RWPE2 (cell line): ENCODE measurements around the gene POC5.

Experiments used
- ATAC-seq: fragments of 200-7000 bp; cut with Tn5 transposase; 3 replicates; pipeline ENCODE4 v1.9.1; 2021; ENCODE audit warnings: low read depth
- DNase-seq: peaks from one replicate; pipeline ENCODE4 v3.0.0-alpha.2; 2020; ENCODE audit warnings: low spot score
- H3K27ac ChIP-seq: fragments of 450-650 bp; 2 replicates; pipeline ENCODE4 v1.5.1; 2017; ENCODE audit warnings: mild to moderate bottlenecking; ENCODE audit not compliant: poor library complexity, severe bottlenecking
- H3K27me3 ChIP-seq: fragments of 250-450 bp; sonication (Bioruptor Pico); 2 replicates; pipeline ENCODE4 v1.5.1; 2021; ENCODE audit warnings: mild to moderate bottlenecking, moderate library complexity; ENCODE audit not compliant: insufficient read depth, poor library complexity, severe bottlenecking
- H3K36me3 ChIP-seq: fragments of 250-450 bp; sonication (Bioruptor Pico); 2 replicates; pipeline ENCODE4 v1.5.1; 2020; ENCODE audit warnings: low read depth, mild to moderate bottlenecking, moderate library complexity
- H3K4me1 ChIP-seq: fragments of 250-450 bp; sonication (Bioruptor Pico); 2 replicates; pipeline ENCODE4 v1.5.1; 2021; ENCODE audit warnings: mild to moderate bottlenecking, moderate library complexity; ENCODE audit not compliant: insufficient read depth, poor library complexity, severe bottlenecking
- H3K4me3 ChIP-seq: fragments of 250-450 bp; sonication (Bioruptor Pico); 2 replicates; pipeline ENCODE4 v1.5.1; 2021; ENCODE audit warnings: mild to moderate bottlenecking, moderate library complexity; ENCODE audit not compliant: severe bottlenecking
- H3K9me3 ChIP-seq: fragments of 250-450 bp; sonication (Bioruptor Pico); 2 replicates; pipeline ENCODE4 v1.5.1; 2021; ENCODE audit warnings: mild to moderate bottlenecking, moderate library complexity; ENCODE audit not compliant: severe bottlenecking
- CTCF ChIP-seq: fragments of 450-650 bp; IDR thresholded peaks from one replicate; pipeline ENCODE4 v1.5.1; 2017; ENCODE audit warnings: mild to moderate bottlenecking, moderate library complexity; ENCODE audit not compliant: poor library complexity, severe bottlenecking

The POC5 gene

GRCh38 chr5:75626959-75627358 is 90.3 kb downstream of the POC5 start:
- no peaks in the 10 kb centered on the region for H3K9me3 ChIP-seq
- TF ChIP-seq CTCF, result no peak
- ATAC-seq (no peak), DNase-seq (no peak)
- no peaks in the 10 kb centered on the region for H3K27me3 ChIP-seq
- H3K27ac ChIP-seq, result no peak overlapping the region
- no peaks in the 10 kb centered on the region for H3K36me3 ChIP-seq
- H3K4me1 ChIP-seq, result peaks cover 11% of the 10 kb centered on the region
- no peak overlapping the region for H3K4me3 ChIP-seq
